ENCODE data around the gene LRFN2.

Gene LRFN2

GRCh38 chr6:40419377-40419776 lies 167.8 kb downstream of the LRFN2 start:
- Histone ChIP-seq H3K4me1 (ENCODE audit: control insufficient read depth, insufficient read depth, low read length) (peaks cover 31% of the 10 kb centered on the region), H3K4me3 (ENCODE audit: low read depth, low read length) (peak overlapping the region; percentile 25; the same call in 1 of the 2 replicates), H3K36me3 (ENCODE audit: control insufficient read depth, insufficient read depth, low read length) (no peaks in the 10 kb centered on the region), H3K27ac (ENCODE audit: low read depth, low read length) (no peak overlapping the region), H3K9ac (ENCODE audit: low read length) (no peak overlapping the region), H3K9me3 (ENCODE audit: control insufficient read depth, insufficient read depth, low read depth, low read length) (no peaks in the 10 kb centered on the region), H3K27me3 (ENCODE audit: control insufficient read depth, insufficient read depth, low read length) (no peaks in the 10 kb centered on the region)

- Histone ChIP-seq H3K36me3 (ENCODE audit: control insufficient read depth, insufficient read depth, low read length) (no peaks in the 10 kb centered on the region), H3K27me3 (ENCODE audit: control insufficient read depth, insufficient read depth, low read length) (no peaks in the 10 kb centered on the region), H3K27ac (ENCODE audit: low read depth, low read length) (no peak overlapping the region), H3K4me1 (ENCODE audit: control insufficient read depth, insufficient read depth, low read length) (peaks cover 38% of the 10 kb centered on the region), H3K9ac (ENCODE audit: low read length) (no peak overlapping the region), H3K9me3 (ENCODE audit: control insufficient read depth, insufficient read depth, low read depth, low read length) (no peaks in the 10 kb centered on the region), H3K4me3 (ENCODE audit: low read depth, low read length) (no peak overlapping the region)
Measured at GRCh38 chr6:40417031-40417430, 170.1 kb downstream of the LRFN2 start.

- no peak overlapping the region for H3K27ac ChIP-seq (ENCODE audit: low read depth, low read length)
- no peak overlapping the region for H3K4me3 ChIP-seq (ENCODE audit: low read depth, low read length)
- peaks cover 27% of the 10 kb centered on the region for H3K4me1 ChIP-seq (ENCODE audit: control insufficient read depth, insufficient read depth, low read length)
- no peaks in the 10 kb centered on the region for H3K27me3 ChIP-seq (ENCODE audit: control insufficient read depth, insufficient read depth, low read length)
- H3K9me3 ChIP-seq (ENCODE audit: control insufficient read depth, insufficient read depth, low read depth, low read length), result no peaks in the 10 kb centered on the region
- no peaks in the 10 kb centered on the region for H3K36me3 ChIP-seq (ENCODE audit: control insufficient read depth, insufficient read depth, low read length)
- no peak overlapping the region for H3K9ac ChIP-seq (ENCODE audit: low read length)
Measured at GRCh38 chr6:40414617-40415016, 172.5 kb downstream of the LRFN2 start.

- no peak overlapping the region for H3K4me3 ChIP-seq (ENCODE audit: low read depth, low read length)
- H3K27ac ChIP-seq (ENCODE audit: low read depth, low read length), result no peak overlapping the region
- H3K4me1 ChIP-seq (ENCODE audit: control insufficient read depth, insufficient read depth, low read length), result peaks cover 22% of the 10 kb centered on the region
- H3K36me3 ChIP-seq (ENCODE audit: control insufficient read depth, insufficient read depth, low read length), result no peaks in the 10 kb centered on the region
- no peaks in the 10 kb centered on the region for H3K9me3 ChIP-seq (ENCODE audit: control insufficient read depth, insufficient read depth, low read depth, low read length)
- H3K9ac ChIP-seq (ENCODE audit: low read length), result no peak overlapping the region
- H3K27me3 ChIP-seq (ENCODE audit: control insufficient read depth, insufficient read depth, low read length), result no peaks in the 10 kb centered on the region
Measured at GRCh38 chr6:40413239-40413638, 173.9 kb downstream of the LRFN2 start.

GRCh38 chr6:40411881-40412280 lies 175.3 kb downstream of the LRFN2 start:
- H3K27ac ChIP-seq (ENCODE audit: low read depth, low read length), result no peak overlapping the region
- H3K9me3 ChIP-seq (ENCODE audit: control insufficient read depth, insufficient read depth, low read depth, low read length), result no peaks in the 10 kb centered on the region

GRCh38 chr6:40410821-40411220 lies 176.3 kb downstream of the LRFN2 start:
- Histone ChIP-seq H3K4me1 (ENCODE audit: control insufficient read depth, insufficient read depth, low read length) (peaks cover 22% of the 10 kb centered on the region), H3K27ac (ENCODE audit: low read depth, low read length) (no peak overlapping the region), H3K9ac (ENCODE audit: low read length) (no peak overlapping the region), H3K4me3 (ENCODE audit: low read depth, low read length) (no peak overlapping the region), H3K27me3 (ENCODE audit: control insufficient read depth, insufficient read depth, low read length) (no peaks in the 10 kb centered on the region), H3K36me3 (ENCODE audit: control insufficient read depth, insufficient read depth, low read length) (no peaks in the 10 kb centered on the region), H3K9me3 (ENCODE audit: control insufficient read depth, insufficient read depth, low read depth, low read length) (no peaks in the 10 kb centered on the region)

More at GRCh38 chr6:40411881-40412280, 175.3 kb downstream of the LRFN2 start:
- Histone ChIP-seq H3K4me3 (ENCODE audit: low read depth, low read length) (no peak overlapping the region), H3K4me1 (ENCODE audit: control insufficient read depth, insufficient read depth, low read length) (peaks cover 22% of the 10 kb centered on the region), H3K36me3 (ENCODE audit: control insufficient read depth, insufficient read depth, low read length) (no peaks in the 10 kb centered on the region), H3K9ac (ENCODE audit: low read length) (no peak overlapping the region), H3K27me3 (ENCODE audit: control insufficient read depth, insufficient read depth, low read length) (no peaks in the 10 kb centered on the region)

- Histone ChIP-seq H3K4me3 (ENCODE audit: low read depth, low read length) (no peak overlapping the region; the same call in 1 of the 2 replicates), H3K36me3 (ENCODE audit: control insufficient read depth, insufficient read depth, low read length) (no peaks in the 10 kb centered on the region), H3K27me3 (ENCODE audit: control insufficient read depth, insufficient read depth, low read length) (no peaks in the 10 kb centered on the region), H3K27ac (ENCODE audit: low read depth, low read length) (no peak overlapping the region), H3K9me3 (ENCODE audit: control insufficient read depth, insufficient read depth, low read depth, low read length) (no peaks in the 10 kb centered on the region), H3K9ac (ENCODE audit: low read length) (no peak overlapping the region), H3K4me1 (ENCODE audit: control insufficient read depth, insufficient read depth, low read length) (peaks cover 22% of the 10 kb centered on the region)
Measured at GRCh38 chr6:40409716-40410397, 177.3 kb downstream of the LRFN2 start.

GRCh38 chr6:40408786-40409542 lies 178.2 kb downstream of the LRFN2 start:
- H3K36me3 ChIP-seq (ENCODE audit: control insufficient read depth, insufficient read depth, low read length), result no peaks in the 10 kb centered on the region
- no peak overlapping the region for H3K4me3 ChIP-seq (ENCODE audit: low read depth, low read length)
- no peak overlapping the region for H3K9ac ChIP-seq (ENCODE audit: low read length)
- peaks cover 22% of the 10 kb centered on the region for H3K4me1 ChIP-seq (ENCODE audit: control insufficient read depth, insufficient read depth, low read length)
- H3K27ac ChIP-seq (ENCODE audit: low read depth, low read length), result no peak overlapping the region
- H3K9me3 ChIP-seq (ENCODE audit: control insufficient read depth, insufficient read depth, low read depth, low read length), result no peaks in the 10 kb centered on the region
- no peaks in the 10 kb centered on the region for H3K27me3 ChIP-seq (ENCODE audit: control insufficient read depth, insufficient read depth, low read length)

GRCh38 chr6:40407239-40407638 lies 179.9 kb downstream of the LRFN2 start:
- Histone ChIP-seq H3K27ac (ENCODE audit: low read depth, low read length) (no peak overlapping the region), H3K36me3 (ENCODE audit: control insufficient read depth, insufficient read depth, low read length) (no peaks in the 10 kb centered on the region), H3K4me1 (ENCODE audit: control insufficient read depth, insufficient read depth, low read length) (peaks cover 15% of the 10 kb centered on the region), H3K9ac (ENCODE audit: low read length) (no peak overlapping the region), H3K4me3 (ENCODE audit: low read depth, low read length) (no peak overlapping the region), H3K9me3 (ENCODE audit: control insufficient read depth, insufficient read depth, low read depth, low read length) (no peaks in the 10 kb centered on the region), H3K27me3 (ENCODE audit: control insufficient read depth, insufficient read depth, low read length) (no peaks in the 10 kb centered on the region)

GRCh38 chr6:40406175-40406574 lies 181.0 kb downstream of the LRFN2 start:
- Histone ChIP-seq H3K27me3 (ENCODE audit: control insufficient read depth, insufficient read depth, low read length) (no peaks in the 10 kb centered on the region), H3K4me3 (ENCODE audit: low read depth, low read length) (no peak overlapping the region)

GRCh38 chr6:40400738-40401137 lies 186.4 kb downstream of the LRFN2 start:
- Histone ChIP-seq H3K27ac (ENCODE audit: low read depth, low read length) (no peak overlapping the region), H3K4me3 (ENCODE audit: low read depth, low read length) (no peak overlapping the region), H3K36me3 (ENCODE audit: control insufficient read depth, insufficient read depth, low read length) (no peaks in the 10 kb centered on the region), H3K4me1 (ENCODE audit: control insufficient read depth, insufficient read depth, low read length) (no peaks in the 10 kb centered on the region), H3K27me3 (ENCODE audit: control insufficient read depth, insufficient read depth, low read length) (no peaks in the 10 kb centered on the region), H3K9ac (ENCODE audit: low read length) (no peak overlapping the region), H3K9me3 (ENCODE audit: control insufficient read depth, insufficient read depth, low read depth, low read length) (no peaks in the 10 kb centered on the region)

More at GRCh38 chr6:40406175-40406574, 181.0 kb downstream of the LRFN2 start:
- Histone ChIP-seq H3K9ac (ENCODE audit: low read length) (no peak overlapping the region), H3K9me3 (ENCODE audit: control insufficient read depth, insufficient read depth, low read depth, low read length) (no peaks in the 10 kb centered on the region), H3K27ac (ENCODE audit: low read depth, low read length) (no peak overlapping the region), H3K36me3 (ENCODE audit: control insufficient read depth, insufficient read depth, low read length) (no peaks in the 10 kb centered on the region), H3K4me1 (ENCODE audit: control insufficient read depth, insufficient read depth, low read length) (peaks cover 15% of the 10 kb centered on the region)

Measured in HUES6 (cell line).